GM18873 (cell line): ENCODE measurements around the gene CHID1.
A peak's percentile ranks its signal among the peaks of the same experiment; 100 is the strongest.

ENCODE experiments used
- ATAC-seq: cut with Tn5 transposase; IDR thresholded peaks from one replicate; pipeline ENCODE4 v1.9.1; 2021; ENCODE audit warnings: mild to moderate bottlenecking, moderate library complexity, moderate number of reproducible peaks; ENCODE audit not compliant: unreplicated experiment, low FRiP score

The CHID1 gene

DNA sequence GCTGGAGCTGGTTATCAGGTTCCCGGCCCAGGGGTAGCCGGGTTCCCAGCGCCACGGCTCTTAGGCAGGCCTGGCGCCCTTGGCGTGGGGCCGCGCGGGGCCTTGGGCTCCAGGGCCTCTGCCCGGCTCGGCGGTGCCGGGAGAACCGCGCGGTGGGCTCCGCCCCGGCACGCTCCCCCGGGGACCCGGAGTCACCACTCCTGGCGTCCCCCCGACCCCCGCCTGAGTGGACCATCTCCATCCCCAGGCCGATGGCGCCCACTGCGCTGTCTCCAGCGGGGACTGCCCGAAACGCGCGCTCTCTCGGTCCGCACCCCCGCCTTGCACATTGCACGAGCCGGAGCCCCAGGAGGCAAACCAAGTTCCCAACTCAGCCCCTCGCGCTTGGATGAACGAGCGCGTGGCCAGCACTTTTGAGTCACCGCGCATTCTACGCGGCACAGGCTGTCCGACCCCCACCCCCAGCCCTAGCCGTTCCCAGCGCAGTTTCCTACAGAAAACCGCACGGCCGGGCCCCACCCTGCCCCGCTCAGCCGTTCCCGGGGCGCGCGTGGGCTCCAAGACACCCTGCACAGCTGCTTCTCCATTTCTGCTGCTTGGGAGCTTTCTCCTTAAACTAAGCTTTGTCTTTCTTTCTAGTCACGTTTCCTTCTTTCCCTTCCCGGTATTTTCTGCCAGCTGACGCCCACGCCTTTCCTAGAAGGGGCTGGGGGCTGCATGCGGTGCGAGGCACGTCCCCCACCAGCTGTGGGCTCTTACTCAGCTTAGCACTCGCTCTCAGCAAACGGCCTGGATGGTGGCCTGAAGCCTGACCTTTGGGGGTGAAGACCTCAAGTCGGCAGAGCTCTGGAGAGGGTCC, 650 bp upstream of the CHID1 start:
- ATAC-seq: peak; percentile 15

DNA sequence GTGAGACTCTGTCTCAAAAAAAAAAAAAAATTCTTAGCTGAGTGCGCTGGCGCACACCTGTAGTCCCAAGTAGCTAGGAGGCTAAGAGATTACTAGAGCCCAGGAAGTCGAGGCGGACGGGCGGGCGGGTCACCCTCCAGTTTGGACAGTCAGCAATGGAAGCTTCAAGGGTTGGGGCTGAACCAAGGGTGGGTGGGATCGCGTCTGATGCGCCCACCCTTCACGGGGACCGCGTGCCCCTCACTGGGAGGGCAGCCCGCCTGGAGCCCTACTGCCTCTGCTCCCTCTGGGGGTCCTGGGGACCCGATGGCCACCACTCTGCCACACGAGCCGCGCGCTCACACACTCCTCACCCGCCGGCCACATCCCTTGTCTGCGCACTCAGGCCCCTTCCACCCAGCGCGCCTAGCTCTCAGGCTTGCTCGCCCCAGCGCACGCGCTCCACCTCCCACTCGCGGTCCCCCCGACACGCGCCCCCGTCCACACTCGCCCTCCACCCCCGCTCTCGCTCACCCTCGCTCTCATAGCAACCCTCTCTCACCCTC, 494 bp downstream of the CHID1 start:
- ATAC-seq: no peak

DNA sequence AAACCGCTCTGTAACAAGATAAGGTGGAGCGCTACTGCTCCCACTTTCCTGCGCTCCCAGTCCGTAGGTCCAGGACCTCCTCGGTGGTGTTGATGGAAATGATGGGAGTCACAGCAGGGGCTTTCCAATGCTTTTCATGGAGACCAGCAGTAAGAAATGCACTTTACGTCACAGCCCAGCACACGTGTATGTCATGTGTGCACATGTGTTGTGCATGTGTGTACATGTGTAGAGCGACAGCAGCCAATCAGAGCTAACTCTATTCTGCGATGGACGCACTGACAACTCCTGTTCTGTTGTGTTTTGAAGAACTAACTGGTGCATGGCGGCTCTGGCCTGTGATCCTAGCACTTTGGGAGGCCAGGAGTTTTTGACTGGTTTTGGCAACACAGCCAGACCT, 1.2 kb downstream of the CHID1 start:
- no peak for ATAC-seq

DNA sequence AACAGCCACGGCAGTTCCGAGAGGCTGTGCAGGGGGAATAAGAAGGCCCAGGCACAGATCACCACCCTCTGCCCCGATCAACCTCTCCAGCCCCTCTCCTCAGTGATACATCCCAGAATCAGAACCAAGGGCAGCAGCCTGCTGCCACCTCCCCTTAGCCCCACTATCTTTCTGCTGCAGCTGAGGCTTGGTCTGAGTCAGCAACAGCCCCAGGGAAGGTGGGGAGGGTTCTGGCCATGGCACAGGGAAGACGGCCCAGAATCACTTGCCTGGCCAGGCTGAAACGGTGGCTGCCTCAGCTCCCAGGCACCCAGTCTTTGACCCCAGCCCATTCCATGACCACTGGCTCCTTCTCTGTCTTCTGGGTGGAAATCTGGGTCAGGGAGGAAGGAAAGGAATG, 2.3 kb downstream of the CHID1 start:
- no peak for ATAC-seq

DNA sequence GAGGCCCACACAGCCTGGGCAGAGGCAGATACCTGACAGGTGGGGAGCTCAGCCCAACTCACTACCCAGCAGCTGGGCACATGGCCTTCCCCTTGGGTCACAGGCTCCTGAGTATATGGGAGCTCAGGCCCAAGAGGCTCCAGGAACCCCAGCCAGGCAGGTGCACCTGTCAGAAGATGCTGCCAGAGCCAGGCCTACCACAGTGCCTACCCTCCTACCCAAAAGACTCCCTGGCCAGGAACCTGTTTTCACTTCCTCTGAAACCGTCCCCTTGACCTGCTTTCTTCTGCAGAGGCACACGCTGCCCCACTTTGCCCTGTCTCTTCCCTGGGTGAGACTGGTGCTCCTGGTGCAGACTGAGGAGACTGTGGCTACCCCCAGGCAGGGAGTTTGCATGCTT, 2.9 kb downstream of the CHID1 start:
- ATAC-seq: no peak

DNA sequence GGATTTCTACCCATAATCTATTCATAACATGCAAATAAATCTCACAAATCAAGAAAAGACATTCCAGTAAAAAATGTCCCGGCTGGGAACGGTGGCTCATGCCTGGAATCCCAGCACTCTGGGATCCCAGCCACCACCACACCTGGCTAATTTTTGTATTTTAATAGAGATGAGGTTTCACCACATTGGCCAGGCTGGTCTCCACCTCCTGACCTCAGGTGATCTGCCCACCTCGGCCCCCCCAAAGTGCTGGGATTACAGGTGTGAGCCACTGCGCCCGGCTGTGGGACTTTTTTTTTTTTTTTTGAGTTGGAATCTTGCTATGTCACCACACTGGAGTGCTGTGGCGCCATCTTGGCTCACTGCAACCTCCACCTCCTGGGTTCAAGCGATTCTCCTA, 4.7 kb downstream of the CHID1 start:
- ATAC-seq: no peak

DNA sequence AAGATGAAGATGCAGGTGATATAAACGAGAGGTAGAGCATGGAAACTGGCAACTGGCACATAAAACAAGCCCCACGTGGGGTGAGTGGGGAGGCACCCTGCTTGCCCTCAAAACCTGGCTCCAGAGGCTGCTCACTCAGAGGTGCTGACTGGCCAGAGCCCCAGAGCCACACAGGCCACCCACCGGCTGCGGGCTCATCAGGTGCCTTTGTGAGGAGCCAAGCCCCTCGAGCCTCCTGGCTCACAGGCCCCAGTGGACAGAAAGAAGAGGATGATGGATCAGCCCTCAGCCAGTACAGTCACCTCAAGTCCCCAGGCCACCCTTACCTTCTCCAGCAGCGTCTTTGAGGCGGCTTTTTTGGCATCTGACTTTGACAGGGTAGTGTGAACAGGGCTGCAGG, 6.2 kb downstream of the CHID1 start:
- no peak for ATAC-seq

DNA sequence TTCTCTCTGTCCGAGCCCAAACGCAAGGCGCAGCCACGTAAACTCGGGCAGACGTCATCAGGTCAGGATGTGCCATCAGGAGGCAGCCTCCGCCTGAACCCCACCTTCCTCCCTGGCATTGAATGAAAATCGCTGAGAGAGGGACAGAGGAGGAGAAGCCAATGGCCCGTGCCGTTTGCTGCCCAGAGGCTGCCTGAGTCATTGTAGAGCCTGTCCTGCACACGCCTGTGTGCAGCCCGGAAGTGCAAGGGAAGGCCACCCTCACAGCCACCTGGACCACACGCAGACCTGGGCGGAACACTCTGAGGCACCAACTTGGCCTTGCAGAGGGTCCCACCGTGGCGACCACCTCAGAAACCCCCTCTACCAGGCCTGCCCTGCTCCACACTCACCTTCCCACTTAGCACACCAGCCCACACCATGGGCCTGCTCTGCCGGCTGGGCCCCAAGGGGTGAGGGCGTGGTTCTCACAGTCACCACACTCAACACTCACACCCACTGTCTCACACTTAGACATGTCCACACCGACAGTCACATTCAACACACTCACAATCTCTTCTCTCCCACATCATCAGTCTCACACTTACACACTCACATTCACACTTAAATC, 9.1 kb downstream of the CHID1 start:
- ATAC-seq: no peak

DNA sequence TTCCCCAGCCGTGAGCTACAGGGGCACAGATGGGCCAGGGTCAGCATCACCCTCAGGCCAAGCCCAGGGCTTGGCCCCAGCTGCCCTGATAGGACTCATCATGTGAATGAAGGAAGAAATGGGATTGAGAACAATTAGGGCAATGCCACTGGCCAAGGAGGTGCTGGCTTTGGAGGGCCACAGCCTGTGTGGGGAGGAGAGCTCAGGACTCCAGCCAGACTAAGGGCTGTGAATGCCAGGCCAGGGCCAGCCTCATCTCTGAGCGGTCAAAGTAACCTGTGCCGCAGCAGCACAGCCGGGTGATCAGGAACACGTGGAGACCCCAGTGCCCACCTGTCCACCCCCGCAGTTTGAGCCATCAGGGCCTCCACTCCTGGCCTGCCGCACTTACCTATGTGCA, 10.1 kb downstream of the CHID1 start:
- no peak for ATAC-seq

DNA sequence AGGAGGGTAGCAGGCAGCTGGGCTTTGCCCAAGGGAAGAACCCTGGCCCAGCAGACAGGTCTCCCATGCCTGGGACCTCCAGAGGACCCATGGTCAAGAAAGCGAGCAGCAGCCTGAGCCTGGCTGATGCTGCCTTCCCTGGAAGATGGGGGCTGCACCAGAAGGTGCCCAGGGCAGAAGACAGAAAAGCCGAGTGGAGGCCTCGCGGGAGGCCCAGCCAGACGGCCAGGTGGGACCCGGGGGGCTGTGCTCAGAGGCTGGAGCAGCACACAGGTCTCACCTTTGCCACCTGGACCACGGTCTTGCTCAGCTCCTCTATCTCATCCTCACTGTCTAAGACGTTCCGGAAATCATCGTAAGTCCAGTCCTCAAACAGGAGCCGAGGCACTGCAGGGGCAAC, 10.9 kb downstream of the CHID1 start:
- no peak for ATAC-seq

DNA sequence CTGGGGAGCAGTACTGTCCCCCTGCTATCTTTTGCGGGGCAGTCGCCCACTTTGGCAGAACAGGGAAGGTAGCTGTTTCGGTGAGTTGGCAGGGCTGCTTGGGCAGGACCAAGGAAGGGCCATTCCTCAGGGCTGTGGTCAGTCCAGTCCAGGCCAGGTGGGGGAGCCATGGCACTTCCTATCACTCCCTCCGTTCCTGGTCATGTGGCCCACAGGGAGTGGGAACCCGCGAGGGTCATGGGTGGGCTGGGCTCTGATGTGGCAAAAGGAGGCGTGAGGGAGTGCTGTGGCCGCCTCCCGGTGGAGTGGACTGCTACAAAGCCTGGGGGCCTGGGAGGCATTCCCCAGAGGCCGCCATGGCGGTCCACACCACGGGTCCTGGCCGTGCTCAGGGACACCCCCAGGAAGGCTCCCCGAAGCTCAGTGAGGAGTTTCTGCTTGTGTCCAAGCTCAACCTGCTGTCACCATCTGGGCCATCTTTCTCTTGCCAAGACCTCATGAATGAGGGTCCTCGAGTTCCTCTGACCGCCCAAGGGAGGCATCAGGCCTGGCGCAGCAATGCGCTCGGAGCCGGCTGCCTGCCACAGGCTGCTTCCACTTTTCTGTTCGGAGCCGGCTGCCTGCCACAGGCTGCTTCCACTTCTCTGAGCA, 11.9 kb downstream of the CHID1 start:
- no peak for ATAC-seq

DNA sequence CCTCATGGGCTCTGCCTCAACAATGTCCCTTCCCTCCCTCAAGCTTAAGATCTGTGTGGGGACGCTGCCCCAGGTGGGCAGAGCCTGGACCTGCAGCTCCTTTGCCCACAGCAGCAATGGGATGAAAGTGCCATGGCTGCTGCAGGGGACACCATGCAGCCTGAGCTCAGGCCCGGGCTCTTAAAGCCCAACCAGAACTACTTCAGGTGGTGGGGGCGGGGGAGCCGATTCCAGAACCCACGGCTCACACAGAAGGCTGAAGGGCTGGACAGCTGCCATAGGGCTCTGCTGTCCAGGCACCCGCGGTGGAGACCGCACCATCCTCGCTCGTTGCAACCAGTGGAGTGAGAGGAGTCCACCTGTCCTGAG, 12.5 kb downstream of the CHID1 start:
- no peak for ATAC-seq

DNA sequence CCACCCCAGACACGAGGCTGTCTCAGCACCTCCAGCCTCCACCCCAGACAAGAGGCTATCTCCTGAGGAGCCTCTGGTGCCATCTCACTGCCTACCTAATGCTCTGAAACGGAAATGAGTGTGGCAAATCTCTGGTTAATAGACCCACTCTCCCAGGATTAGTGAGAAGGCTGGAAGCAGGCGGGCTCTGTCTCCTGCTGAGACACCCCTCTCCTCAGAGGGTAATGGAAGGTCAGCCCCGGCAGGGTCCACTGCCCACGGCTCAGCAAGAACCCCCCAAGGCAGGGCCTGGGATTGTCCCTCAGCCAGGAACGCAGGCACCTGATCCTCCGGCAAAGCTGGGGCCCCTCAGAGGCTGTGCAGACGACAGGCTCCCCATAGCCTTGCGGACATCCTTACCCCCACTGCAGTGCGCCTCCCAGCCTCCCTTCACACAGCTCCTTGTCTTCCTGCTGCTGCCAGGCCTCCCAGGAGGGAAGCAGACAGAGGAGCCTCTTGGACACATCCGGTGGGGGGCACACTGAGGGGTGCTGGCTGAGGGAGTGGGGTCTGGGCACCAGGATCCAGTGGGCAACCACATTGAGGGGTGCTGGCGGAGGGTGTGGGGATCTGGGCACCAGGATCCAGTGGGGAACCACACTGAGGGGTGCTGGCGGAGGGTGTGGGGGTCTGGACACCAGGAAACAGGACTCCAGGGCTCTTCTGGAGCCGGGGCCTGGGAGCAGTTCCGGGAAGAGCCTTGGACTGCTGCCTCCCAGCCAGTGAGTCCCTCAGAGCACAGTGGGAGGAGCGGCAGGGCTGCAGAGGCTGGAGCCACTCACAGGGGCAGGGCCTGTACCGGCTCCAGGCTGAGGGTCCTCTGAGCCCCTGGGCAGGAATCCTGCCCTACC, 13.1 kb downstream of the CHID1 start:
- no peak for ATAC-seq

DNA sequence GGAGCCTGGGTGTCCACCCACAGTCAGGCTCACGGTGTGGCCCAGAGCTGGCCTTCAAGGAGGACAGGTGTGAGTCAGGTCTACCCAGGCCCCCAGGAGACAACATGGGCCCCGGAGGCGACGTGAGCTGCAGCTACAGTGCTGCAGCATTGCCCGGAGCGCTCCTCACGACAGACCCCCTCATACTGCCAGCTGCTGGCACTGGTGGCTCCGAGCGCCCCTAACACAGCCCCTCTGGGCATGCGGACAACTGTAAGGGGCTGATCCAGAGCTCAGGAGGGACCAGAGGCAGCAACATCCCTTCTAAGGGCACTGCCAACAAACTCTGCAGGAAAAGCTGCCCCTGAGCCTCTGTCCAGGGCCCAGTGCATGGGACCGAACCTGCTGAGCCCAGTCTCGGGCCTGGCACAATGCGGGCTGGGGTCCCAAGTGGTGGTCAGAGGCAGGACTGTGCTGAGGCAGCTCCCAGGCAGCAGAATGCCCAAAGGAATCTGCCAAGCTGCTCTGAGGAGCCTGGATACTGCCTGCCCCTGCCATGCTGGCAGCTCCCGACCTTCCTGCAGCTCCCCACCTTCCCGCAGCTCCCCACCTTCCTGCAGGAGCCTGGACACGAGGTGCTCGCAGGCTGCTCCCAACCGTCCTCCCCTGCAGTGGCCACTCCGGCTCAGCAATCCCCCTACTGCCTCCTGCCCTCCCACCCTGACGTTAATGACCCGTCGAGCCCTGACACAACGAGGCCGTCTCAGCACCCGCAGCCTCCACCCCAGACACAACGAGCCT, 15.1 kb downstream of the CHID1 start:
- ATAC-seq: no peak

DNA sequence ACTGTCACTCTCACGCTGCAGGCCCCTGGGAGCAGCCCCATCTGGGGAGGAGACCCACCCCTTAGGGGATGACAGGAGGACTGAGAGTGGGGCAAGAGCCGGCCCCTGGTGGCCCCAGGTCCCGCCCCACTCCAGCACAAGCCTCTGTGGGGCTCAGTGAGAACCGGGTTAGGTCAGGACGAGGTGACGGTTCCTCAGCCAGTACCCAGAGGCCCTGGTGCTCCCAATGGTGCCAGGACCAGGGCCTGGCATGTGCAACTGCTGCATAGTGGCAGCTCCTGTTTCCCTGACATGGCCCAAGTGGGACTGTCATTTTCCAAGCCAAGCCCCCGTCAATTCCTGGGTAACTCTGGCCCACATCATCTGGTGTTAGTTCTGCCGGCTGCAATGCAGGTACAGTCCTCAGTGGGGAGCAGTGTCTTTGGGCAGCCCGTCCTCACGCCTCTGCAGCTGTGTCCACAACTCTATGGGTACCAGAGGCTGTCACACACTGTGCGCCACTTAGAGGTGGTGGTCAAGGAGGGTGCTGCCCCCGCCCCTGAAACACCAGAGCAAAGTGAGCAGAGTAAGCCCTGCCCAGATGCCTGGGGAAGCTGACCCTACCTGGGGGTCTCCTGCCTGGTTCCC, 15.9 kb downstream of the CHID1 start:
- ATAC-seq: no peak

DNA sequence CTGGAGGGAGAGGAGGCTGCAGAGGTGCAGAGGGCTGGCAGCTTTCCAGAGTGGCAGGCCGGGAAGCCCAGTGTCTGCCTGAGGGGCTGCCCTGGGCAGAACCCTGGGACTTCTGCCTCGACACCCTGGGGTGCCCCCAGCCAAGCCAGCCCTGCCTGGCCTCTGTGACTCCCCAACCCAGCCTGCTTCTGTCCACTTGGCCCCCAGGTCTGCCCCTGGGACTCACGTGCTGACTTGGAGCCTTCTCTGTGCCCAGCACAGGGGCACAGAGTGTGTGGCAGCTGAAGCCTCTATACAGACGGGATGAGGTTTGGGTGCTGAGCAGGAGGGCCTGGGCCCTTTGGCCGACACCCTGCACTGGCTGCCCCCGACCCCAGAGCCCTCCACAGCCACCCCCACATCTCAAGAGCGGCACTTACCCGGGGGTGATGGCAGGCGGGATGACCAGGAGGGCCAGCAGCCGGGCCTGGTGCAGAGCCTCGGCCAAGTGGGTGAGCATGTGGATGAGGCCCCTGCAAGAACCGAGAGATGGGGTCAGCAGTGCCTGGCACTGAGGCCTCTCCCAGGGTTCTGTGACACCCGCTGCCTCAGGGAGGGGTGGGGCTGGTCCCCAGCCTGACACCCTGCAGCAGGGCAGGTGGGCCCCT, 17.5 kb downstream of the CHID1 start:
- ATAC-seq: no peak

DNA sequence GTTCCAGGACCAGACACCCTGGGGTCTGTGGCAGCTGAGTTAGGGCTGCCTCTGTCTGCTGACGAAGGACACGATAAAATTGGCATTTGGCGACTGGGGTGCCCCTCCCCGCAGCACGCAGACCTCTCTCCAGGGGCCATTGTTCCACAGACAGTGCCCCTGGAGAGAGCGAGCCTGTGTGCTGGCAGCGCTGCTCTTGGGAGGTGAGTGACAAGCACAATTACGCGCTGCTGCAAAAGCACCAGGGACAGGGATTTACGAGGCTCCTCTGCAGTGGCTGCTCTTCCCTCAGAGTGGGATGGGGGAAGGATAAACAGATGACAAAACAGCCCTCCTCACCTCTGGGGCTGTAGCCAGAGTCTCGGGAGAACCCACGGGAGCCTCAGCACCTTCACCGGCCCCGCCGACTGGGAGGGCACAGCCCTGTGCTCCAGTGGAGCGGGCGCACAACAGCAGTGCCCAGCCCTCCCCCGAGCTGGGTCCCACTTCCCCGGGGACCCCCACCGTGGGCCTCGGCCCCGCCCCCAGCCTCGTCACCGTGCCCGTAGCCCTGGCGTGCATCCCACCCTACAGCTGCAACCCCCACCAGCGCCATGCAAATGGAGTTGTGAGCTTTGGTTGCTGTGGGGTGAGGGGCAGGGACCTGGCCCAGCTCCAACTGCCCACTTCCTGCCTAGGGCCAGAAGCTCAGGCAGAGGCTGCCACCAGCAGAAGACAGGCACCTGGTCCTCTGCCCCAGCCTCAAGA, 19.6 kb downstream of the CHID1 start:
- no peak for ATAC-seq
